ENCODE results near the gene RGP1.

The RGP1 gene

DNA sequence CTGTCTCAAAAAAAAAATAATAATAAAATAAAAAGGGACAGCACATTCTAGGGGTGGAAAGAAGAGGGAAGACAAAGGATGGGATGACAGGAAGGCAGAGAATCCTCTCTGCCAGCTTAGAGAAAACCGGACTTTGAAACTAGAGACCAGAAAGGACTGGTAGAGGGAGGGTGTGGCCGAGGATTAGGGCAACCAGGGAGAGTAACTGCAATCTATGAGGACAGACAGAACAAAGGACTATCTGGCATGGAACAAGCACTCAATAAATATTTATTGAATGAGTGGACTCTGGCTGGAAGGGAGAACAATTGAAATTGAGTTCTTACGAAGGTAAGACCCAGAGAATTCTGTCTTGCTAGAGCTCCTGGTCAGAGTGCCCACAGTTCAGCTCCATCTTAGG lies 2.5 kb upstream of the RGP1 start:
- no peak for DNase-seq

DNA sequence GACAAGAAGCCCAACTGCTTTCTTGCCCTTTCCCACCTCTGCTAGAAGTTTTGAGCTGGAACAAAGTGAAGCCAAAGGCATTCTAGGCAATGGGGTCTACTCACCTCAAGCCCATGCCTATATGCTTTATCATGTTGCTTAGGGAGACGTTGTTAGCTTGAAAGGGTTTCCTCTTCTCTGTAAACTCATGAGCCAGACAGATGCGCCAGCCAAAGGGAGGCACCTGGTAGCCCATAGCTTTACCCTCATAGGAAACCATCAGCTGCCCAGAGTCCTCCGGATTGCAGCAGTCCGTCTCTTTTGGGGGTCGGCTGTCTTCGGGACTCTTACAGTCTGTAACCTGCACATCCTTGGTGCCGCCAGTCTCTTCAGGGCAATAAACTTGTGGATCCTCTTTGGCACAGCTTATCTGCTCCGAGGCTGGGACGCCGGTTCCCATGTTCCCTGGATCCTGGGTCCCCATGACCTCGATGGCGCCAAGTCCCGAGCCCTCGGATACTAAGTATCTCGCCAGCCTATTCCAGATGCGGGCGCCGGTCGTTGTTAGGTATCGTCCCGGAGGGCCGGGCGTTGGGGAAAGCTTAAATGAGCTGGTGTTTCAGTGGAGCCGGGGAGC lies 737 bp upstream of the RGP1 start:
- DNase-seq = no peak

DNA sequence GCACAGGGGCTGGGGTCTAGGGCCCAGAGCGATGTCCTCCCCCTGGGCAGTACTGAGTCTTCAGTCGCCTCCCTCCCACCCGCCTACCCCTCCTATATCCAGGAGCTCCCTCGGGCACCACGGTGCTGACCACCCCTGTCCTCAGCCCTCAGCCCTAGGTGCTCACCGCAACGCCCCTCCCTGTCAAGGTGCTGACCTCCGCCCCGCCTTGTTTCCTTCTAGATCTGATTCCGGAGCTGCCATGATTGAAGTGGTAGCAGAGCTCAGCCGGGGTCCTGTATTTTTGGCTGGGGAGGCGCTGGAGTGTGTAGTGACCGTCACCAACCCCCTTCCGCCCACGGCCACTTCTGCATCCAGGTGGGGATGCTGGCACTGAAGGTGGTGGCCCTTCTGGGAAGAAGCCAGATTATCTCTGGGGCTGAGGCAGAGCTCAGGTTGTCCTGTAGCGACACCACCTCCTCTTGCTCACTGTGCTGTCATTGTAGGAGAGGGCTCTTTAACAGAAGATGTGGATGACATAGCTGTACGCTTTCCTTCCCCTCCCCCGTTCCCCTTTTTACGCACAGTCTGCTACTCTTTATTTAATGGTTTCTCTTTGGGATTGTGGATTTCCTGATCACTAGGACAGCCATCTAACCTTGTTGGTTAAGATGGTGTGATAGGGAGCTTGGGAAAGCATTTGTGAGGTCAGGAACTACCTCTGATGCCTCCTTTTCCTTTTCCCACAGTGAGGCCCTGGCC lies 598 bp downstream of the RGP1 start:
- DNase-seq = no peak

DNA sequence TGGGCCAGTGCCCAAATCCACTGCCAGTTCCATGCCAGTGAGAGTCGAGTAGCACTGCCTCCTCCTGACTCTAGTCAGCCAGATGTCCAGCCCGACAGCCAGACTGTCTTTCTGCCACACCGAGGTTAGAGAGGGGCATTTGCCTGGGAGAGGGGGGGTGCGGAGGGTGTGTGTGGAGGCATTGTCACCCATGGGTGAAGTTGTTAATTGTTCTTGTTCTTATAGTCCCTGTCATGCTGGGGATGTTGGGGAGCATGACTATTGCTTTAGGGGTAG lies 1.1 kb downstream of the RGP1 start:
- DNase-seq = no peak

DNA sequence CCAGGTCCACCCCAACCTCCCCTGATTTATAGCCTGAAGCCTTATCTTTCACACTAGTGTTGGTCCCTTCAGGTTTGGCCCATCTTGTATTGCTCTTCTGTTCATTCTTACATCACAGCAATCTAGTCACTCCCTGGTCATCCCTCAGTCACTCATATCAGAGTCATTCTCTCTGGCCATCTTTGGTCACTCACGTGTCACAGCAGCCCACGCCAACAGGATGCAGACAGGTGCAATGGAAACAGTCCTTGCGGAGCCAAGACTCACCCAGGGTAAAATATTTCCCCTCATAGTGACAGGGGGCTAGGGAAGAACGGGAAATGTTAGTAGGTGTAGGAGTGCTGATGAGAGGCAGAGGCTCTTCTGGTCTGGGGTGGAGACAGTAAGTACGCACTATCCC lies 4.4 kb downstream of the RGP1 start:
- DNase-seq = no peak

DNA sequence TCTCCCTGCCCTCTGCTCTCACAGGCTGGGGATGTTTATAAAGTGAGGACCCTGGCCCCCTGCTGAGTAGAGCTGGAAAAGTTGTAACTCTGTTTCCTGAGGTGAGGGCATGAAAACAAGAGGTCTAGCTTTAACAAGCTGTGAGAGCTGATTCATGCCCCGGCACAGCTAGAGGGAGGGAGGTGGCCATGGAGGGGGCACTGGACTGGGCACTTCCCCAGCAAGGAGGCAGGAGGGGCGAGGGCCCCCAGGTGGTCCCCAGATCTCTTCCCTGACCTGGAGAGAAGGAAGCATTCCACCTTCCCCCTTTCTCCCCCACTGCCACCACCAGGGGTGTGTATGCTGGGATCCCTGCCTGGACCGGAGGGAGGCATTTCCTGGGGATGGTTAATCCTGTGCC lies 5.2 kb downstream of the RGP1 start, which contains the start of gene MSMP:
TSS of gene MSMP (minus strand) at position 13 of the 400 bp plus-strand sequence. CDS start 147 bp downstream, outside the sequence.
- DNase-seq = no peak

DNA sequence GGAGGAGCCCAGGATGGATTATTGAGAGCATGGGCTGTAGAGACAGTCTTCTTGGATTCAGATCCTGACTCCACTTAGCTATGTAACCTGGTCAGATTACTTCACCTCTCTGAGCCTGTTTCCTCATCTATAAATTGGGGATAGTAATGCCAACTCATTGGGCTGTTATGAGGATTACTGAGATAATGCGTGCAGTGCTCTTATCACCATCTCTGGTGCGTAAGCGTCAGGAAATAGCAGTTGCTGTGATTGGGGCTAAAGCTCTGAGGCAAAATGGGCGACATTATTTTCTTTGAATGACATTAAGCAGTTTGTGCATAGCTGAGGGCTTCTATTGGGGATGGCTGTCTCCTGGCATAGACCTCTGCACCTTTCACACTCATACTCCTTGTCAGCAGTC lies 6.0 kb downstream of the RGP1 start:
- DNase-seq = no peak

DNA sequence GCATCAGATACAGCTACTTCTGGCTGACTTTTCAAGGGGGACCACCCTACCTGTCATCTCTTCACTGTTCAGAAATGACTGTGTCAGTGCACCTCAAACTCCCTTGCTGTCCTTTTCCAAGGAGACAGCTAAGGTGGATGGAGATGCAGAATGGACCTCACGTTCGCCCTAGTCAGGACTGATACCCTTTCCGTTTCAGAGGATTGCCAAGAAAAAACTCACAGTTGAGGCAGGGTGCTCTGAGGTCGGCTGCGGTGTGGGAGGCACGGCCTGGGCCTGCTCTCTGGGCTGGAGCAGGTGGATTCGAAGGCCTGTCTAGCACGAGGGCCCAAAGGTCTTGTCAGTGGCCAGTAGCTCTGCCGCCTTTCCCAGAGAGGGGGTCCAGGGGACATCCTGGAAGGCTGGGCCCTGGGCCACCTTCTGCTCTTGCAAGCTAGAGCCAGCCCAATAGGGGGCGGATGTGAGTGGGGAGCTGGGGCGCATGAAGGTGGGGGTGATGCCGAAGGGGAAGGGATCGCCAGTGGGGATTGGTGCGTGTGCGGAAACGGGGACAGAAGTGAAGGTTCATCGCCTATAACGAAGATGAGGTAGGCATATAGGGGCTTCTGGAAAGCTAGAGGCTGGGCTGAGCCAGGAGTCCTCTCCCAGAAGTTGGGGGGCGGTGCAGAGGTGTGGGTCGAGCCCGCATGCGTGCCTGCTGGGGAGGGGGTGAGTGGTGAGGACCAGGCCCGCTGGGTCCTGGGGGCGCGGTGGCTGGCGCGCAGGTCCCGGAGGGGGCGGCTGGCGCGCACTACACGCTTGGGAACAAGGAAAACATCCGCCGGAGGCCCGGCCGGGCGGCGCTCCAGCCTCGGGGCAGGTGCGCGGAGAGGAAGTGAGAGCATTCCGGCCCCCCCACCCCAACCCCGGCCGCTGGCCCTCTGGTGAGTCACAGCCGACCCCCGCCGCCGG lies 7.5 kb downstream of the RGP1 start:
- DNase-seq = no peak

DNA sequence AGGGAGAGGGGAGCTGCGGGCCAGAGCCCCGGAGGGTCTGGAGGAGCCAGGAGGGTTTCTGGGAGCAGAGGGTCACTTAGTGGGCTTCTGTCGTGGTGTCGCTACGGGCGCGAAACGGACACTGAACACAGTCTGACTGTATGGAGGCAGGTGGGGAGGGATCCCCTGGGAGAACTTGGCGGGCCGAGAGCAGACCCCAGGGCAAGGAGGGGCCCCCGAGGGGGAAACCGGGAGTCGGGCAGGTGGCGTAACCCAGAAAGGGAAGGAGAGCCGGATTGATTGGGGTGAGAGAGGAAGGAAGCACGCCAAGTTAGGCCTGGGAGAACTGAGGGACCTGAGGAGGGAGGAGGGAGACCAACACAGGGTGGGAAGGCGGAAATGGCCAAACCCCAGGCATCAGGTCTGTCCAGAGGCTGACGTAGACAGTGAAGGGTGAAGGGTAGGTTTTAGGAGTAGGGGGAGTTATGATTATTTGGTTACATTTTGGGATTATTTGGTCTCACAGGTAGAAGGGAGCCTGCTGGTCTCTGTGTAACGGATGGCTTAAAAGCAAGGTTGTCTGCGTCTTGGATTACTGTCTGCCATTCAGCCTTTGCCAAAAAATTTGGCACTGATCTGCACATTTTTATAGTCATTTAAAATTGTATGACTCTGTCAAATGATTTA lies 8.3 kb downstream of the RGP1 start:
- DNase-seq = peak; percentile 38

DNA sequence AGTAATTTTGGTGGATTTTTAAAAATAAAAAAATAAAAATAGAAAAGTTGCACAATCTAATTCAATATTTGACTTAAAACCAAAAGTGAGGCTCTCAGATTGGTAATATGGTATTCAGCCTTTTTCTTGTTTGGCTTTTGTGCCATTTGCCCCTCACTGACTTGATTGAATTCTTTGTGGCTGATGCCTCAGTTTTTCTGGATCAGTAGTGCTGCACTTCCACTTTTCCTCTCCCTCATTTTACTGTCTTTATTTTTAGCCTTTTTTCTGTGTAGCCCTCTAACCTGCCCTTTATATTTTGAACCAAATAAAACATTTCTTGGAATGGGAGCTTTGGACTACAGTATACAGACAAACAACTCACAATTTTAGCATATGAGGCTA lies 8.8 kb downstream of the RGP1 start:
- no peak for DNase-seq

DNA sequence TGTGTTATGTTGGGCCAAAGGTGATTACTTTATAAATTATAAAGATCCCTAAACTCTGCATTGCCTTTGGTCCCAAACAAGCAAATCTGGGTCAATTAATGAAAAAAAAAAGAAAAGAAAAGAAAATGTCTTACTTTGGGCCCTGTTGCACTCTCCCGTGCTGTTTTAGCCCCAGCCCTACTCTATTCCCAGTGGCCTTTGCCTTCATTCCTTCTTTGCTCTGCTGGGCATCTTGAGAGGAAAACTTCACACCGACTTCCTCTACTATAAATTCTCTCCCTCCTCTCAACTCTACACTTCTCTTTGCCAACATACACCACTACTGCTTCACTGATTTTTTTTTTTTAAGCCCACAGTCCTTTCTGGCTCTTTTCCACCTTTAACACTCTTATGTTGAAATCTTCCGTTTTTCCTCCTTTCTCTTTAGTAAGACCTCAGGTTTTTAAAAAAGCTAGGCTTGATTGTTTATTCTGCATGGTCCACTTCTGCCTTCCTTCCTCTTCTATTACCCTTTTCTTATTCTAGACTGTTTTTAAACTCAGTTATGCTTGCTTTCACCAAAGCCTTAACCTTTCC lies 9.5 kb downstream of the RGP1 start:
- no peak for DNase-seq

DNA sequence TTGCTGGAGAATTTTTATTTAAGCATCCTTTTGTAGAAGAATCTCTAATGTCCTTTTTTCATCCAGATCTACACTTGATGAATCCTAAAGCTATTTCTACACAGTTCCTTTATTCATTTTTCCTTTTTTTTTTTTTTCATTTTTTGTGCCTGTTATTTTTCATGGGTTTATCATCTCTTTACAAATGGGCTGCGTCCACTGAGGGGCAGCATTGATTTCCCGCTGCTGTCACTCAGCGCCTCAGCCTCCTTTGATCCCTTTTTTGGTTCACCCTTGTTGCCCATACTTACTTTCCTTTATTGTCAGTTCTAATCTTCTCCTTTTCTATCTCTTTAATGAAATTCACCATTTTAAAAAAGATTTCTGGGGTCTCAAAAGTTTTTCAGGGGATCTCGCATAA lies 10.7 kb downstream of the RGP1 start:
- no peak for DNase-seq

DNA sequence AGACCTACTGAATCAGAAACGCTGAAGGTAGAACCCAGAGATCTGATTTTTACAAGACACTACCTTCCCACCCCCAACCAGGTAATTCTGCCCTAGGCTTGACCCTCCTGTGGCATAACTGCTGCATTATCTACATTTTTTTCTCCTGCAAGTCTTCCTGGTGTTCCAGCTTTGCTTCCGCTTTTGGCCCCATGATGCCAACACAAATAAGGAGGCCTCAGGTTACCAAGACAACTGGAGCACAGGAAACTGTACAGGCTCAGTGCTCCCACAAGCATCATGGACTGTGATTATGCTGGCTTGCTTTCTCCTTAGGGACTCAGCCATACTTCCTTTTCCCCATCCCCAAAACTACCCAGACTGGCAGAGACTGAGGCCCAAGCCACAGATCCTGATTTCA lies 11.6 kb downstream of the RGP1 start:
- DNase-seq = no peak

DNA sequence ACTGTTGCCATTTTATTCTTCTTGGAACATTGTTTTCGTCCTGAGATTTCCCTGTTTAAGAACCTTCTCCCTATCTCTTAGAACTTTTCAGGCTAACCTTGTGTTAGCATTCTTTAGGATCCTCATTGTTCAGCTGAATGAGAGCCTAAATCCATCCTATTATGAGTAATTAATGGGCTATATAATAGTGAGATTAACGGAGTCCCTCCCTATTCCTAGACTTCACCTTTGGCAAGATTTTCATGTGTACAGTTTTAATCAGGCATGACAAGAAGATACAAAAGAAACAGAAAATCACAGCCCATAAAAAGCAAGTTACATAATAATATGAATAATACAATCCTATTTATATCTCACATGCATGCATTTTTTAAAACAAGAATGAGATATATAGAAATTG lies 14.1 kb downstream of the RGP1 start:
- no peak for DNase-seq

DNA sequence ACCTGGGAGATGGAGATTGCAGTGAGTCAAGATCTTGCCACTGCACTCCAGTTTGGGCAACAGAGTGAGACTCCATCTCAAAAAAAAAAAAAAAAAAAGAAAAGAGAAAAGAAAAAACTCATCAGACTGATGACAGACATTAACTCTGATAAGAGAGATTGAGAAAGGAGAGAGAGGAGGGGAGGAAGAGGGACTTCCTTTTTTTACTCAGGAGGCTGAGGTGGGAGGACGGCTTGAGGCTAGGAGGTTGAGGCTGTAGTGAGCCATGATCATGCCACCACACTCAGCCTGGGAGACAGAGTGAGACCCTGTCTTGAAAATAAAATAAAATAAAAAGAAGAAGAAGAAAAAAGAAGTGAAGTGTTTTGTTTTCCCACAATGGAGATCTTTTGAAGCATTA lies 14.7 kb downstream of the RGP1 start:
- DNase-seq = no peak

DNA sequence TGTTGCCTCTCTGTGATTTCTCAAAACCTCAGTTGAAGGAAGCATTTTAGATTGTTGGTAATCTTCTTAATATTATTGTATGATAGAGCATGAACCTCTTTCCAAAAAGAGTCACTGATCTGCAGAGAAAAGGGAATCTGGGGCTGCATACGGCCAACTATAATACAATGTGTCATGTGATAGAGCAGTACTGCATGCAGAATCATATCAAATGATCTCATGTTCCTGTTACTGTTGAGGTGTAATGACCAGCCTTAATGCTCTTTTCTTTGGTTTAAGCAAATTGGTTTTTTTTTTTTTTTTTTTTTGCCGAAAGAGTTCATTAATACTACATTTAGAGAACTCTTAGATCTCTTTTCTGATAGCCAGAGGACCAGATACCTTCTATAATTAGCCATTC lies 17.9 kb downstream of the RGP1 start:
- no peak for DNase-seq

DNA sequence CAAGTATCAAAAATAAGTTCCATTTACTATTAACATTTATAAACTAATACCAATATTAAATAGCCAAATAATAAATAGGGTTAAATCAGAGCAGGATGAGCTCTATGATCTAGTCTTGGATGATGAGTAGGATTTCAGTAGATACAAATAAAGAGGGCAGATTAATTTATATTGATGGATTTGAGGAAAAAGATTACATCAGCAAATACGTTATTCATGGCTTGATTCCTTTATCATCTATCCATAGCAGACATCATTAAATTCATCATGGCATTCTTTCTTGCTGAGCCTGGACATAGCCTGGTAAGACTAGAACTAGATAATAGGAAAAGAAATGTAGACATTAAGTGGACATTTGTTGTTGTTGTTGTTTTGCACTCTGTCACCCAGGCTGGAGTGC lies 18.4 kb downstream of the RGP1 start:
- DNase-seq = no peak

DNA sequence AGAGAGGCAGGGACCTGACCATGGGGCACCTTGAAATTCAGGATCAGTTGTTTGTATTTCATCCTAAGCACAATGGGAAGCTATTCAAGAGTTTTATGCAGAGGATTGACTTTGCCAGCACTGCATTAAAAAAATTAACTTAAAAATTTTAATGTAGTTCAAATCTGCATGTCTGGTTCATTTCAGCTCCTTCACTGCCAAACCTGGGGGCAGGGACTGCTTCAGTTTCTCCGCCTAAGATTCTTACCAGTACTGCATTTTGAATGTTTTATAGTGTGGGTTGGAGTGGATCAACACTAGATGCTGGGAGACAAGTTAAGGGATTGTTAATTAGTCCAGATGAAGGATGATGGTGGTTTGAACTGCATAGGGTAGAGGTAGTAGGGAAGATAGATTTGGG lies 20.7 kb downstream of the RGP1 start:
- no peak for DNase-seq

DNA sequence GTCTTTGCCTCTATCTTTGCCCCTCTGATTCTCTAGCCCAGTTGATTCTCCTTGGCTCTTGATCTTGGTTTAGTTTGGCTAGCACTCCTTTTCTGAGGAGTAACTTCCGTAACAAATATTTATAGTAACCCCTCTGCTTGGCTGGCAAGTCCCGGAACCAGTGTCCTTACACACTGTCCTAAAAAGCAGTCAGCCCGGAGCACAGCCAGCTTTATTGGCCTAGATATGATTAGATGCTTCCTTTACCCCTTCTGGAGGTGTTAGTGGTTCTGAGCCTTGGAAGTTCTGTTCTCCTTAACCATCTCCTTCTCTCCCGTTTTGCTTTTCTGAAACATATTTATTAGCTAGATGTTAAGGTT lies 22.0 kb downstream of the RGP1 start:
- no peak for DNase-seq

DNA sequence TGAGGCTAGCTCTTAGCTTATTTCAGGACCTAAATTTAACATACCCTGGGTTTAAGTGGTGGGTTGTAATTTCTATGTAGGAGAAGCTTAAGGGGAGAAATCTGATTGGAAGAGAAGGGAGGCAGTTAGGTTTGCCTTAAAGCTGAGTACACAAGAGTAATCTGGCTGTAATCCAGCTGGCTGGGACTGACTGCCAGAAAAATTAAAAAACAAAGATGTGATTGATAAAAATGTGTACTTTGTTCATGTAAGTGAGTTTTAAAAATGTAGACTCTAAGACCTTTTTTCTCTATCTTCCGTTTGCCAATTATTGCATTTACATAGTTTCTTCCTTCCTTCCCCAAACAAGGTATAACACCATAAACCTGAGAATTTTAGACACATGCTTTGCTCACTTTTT lies 22.4 kb downstream of the RGP1 start:
- DNase-seq = no peak

DNA sequence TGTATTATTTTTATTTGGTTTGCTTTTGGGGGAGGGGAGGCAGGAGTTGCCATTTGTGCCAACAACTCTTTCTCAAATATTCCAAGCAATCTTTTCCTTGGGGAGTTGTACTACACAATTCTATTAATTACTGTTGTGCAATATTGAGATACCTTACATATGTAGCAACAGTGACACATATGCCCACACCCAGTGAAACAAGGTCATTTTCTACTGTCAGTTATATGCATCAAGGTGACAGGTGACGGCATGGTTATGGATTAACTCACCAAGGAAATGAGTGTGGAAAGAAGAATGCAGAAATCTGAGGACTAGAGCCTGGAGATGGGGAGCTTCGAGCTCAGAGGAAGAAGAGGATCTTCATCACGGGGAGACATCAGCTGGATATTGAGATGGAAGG lies 22.9 kb downstream of the RGP1 start:
- DNase-seq = no peak

DNA sequence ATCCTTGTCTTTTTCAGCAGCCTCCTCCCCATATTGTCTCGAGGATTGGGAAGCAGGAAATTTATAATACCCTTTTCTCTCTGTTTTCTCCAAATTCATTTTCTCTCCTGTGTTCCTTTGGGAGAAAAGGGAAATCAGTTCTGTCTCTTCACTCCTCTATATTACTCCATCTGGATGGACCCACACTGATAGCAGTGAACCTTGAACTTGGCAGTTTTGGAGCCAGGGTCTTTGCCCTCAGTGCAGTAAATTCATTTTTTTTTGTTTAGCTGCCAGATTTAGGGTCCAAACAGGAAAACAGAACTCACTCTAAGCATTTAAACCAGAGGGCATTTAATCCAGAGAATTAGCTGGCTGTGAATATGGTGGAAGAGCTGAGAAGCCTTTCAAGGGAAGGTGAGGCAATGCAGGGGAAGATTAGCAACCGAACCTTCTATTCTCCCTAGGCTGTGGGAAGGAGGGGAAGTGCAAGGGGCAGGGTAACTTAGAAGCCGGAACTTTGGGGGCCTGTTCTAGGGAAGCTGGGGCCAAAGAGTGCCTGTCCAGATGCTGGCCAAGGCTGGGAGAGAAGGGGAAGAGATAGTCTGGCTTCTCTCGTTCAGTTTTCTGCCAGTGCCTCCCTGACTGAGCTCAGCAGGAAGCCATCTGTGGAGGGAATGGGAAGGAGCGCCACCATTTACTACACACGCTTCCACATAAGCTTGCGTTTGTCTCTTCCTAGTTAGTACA lies 26.0 kb downstream of the RGP1 start:
- no peak for DNase-seq

DNA sequence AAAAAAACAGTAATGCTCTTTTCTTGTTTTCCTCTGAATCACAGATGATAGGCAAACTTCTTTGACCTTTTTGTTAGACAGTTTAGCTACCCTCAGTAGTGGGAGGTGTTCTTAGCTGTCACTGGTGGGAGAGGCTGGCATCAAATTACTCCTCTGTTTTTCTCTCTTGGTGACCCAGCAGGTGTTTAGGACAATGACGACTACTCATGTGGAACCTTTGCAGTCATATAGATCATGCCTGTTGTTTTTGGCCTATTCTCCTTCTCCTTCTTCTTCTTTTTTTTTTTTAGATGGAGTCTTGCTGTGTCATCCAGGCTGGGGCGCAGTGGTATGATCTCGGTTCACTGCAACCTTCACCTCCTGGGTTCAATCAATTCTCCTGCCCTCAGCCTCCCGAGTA lies 26.9 kb downstream of the RGP1 start:
- peak; percentile 28 for DNase-seq

Data from NCI-H2171 (cell line).